Stimulated activated memory B cell treated with anti-CD40 and anti-IgM and Interleukin-4, amounts not matched to agents 10 μg/mL and 1 μg/mL and 100 μg/mL, for 72 hours (primary cell): ENCODE measurements around the gene PKN1.
"Not testable (repeated sequence)": the region's sequence is repeated elsewhere in the genome, so short reads cannot be mapped to it uniquely, and the experiment has no call there.

Source experiments
- ATAC-seq: fragments of 150-1000 bp; cut with Tn5 transposase; 2 replicates; pipeline ENCODE4 v1.10.0; 2021
- H3K27ac Mint-ChIP-seq: one replicate; pipeline ENCODE4 v1.8.0; 2022; ENCODE audit warnings: mild to moderate bottlenecking, mixed read lengths
- H3K27me3 Mint-ChIP-seq: one replicate; pipeline ENCODE4 v1.8.0; 2022; ENCODE audit warnings: mixed read lengths
- H3K36me3 Mint-ChIP-seq: one replicate; pipeline ENCODE4 v1.8.0; 2022; ENCODE audit warnings: mixed read lengths
- H3K4me1 Mint-ChIP-seq: one replicate; pipeline ENCODE4 v1.8.0; 2022; ENCODE audit warnings: mixed read lengths
- H3K4me3 Mint-ChIP-seq: one replicate; pipeline ENCODE4 v1.8.0; 2022; ENCODE audit warnings: mild to moderate bottlenecking, moderate library complexity, mixed read lengths
- H3K9me3 Mint-ChIP-seq: one replicate; pipeline ENCODE4 v1.8.0; 2022; ENCODE audit warnings: mixed read lengths

Gene PKN1

GRCh38 chr19:14434543-14435319, 1.6 kb downstream of the PKN1 start:
- peak overlapping the region; percentile 65 for H3K27ac Mint-ChIP-seq
- H3K27me3 Mint-ChIP-seq = no peaks in the 10 kb centered on the region
- H3K9me3 Mint-ChIP-seq = no peaks in the 10 kb centered on the region
- no peak for ATAC-seq
- H3K4me3 Mint-ChIP-seq = peak overlapping the region; percentile 82
- H3K4me1 Mint-ChIP-seq = peaks cover 52% of the 10 kb centered on the region
- H3K36me3 Mint-ChIP-seq = no peaks in the 10 kb centered on the region

GRCh38 chr19:14435320-14436050, 2.4 kb downstream of the PKN1 start:
- Mint-ChIP-seq H3K9me3 (no peaks in the 10 kb centered on the region), H3K36me3 (no peaks in the 10 kb centered on the region), H3K4me1 (peaks cover 57% of the 10 kb centered on the region), H3K27me3 (no peaks in the 10 kb centered on the region), H3K27ac (peak overlapping the region; percentile 65), H3K4me3 (peak overlapping the region; percentile 34)
- ATAC-seq = no peak

GRCh38 chr19:14437578-14438140, 4.6 kb downstream of the PKN1 start:
- Mint-ChIP-seq H3K27ac (no peak overlapping the region), H3K4me1 (peaks cover 40% of the 10 kb centered on the region), H3K4me3 (no peak overlapping the region), H3K9me3 (no peaks in the 10 kb centered on the region), H3K27me3 (no peaks in the 10 kb centered on the region), H3K36me3 (peaks cover 2% of the 10 kb centered on the region)
- ATAC-seq = no peak

GRCh38 chr19:14439014-14439413, 5.9 kb downstream of the PKN1 start:
- Mint-ChIP-seq H3K27ac (peak overlapping the region; percentile 89), H3K36me3 (peaks cover 11% of the 10 kb centered on the region), H3K27me3 (no peaks in the 10 kb centered on the region), H3K4me1 (peaks cover 40% of the 10 kb centered on the region), H3K9me3 (no peaks in the 10 kb centered on the region), H3K4me3 (peak overlapping the region; percentile 38)
- ATAC-seq = no peak

GRCh38 chr19:14440049-14440448, 6.9 kb downstream of the PKN1 start:
- Mint-ChIP-seq H3K4me3 (peak overlapping the region; percentile 84), H3K36me3 (peaks cover 20% of the 10 kb centered on the region), H3K27me3 (no peaks in the 10 kb centered on the region), H3K27ac (peak overlapping the region; percentile 89), H3K9me3 (no peaks in the 10 kb centered on the region), H3K4me1 (peaks cover 39% of the 10 kb centered on the region)
- ATAC-seq = peak; percentile 98

- peaks cover 34% of the 10 kb centered on the region for H3K4me1 Mint-ChIP-seq
- H3K27me3 Mint-ChIP-seq = no peaks in the 10 kb centered on the region
- H3K36me3 Mint-ChIP-seq = peaks cover 23% of the 10 kb centered on the region
- peak overlapping the region; percentile 89 for H3K27ac Mint-ChIP-seq
- H3K4me3 Mint-ChIP-seq = peak overlapping the region; percentile 4
- no peak for ATAC-seq
- H3K9me3 Mint-ChIP-seq = no peaks in the 10 kb centered on the region
Observed at GRCh38 chr19:14441041-14441938, 8.2 kb downstream of the PKN1 start.

- Mint-ChIP-seq H3K4me3 (no peak overlapping the region), H3K27ac (no peak overlapping the region), H3K36me3 (peaks cover 29% of the 10 kb centered on the region), H3K4me1 (peaks cover 34% of the 10 kb centered on the region), H3K9me3 (no peaks in the 10 kb centered on the region), H3K27me3 (no peaks in the 10 kb centered on the region)
- ATAC-seq = no peak
Observed at GRCh38 chr19:14442891-14443631, 10.0 kb downstream of the PKN1 start.

- H3K36me3 Mint-ChIP-seq = peaks cover 34% of the 10 kb centered on the region
- no peak for ATAC-seq
- no peaks in the 10 kb centered on the region for H3K27me3 Mint-ChIP-seq
- H3K4me3 Mint-ChIP-seq = no peak overlapping the region
- no peaks in the 10 kb centered on the region for H3K9me3 Mint-ChIP-seq
- H3K4me1 Mint-ChIP-seq = peaks cover 34% of the 10 kb centered on the region
- H3K27ac Mint-ChIP-seq = no peak overlapping the region
Observed at GRCh38 chr19:14443632-14444216, 10.6 kb downstream of the PKN1 start.

GRCh38 chr19:14446336-14447036, 13.4 kb downstream of the PKN1 start:
- peaks cover 29% of the 10 kb centered on the region for H3K4me1 Mint-ChIP-seq
- peaks cover 61% of the 10 kb centered on the region for H3K36me3 Mint-ChIP-seq
- H3K27me3 Mint-ChIP-seq = no peaks in the 10 kb centered on the region
- peaks cover 3% of the 10 kb centered on the region for H3K9me3 Mint-ChIP-seq
- no peak for ATAC-seq
- no peak overlapping the region for H3K4me3 Mint-ChIP-seq
- H3K27ac Mint-ChIP-seq = no peak overlapping the region

- no peak overlapping the region for H3K27ac Mint-ChIP-seq
- H3K4me1 Mint-ChIP-seq = peaks cover 26% of the 10 kb centered on the region
- no peak overlapping the region for H3K4me3 Mint-ChIP-seq
- H3K9me3 Mint-ChIP-seq = peaks cover 3% of the 10 kb centered on the region
- H3K27me3 Mint-ChIP-seq = no peaks in the 10 kb centered on the region
- ATAC-seq = no peak
- H3K36me3 Mint-ChIP-seq = peaks cover 66% of the 10 kb centered on the region
Observed at GRCh38 chr19:14449321-14449720, 16.2 kb downstream of the PKN1 start.

- H3K9me3 Mint-ChIP-seq = peaks cover 3% of the 10 kb centered on the region
- ATAC-seq = peak; percentile 82
- H3K27me3 Mint-ChIP-seq = no peaks in the 10 kb centered on the region
- peaks cover 20% of the 10 kb centered on the region for H3K4me1 Mint-ChIP-seq
- H3K36me3 Mint-ChIP-seq = peaks cover 70% of the 10 kb centered on the region
- H3K4me3 Mint-ChIP-seq = no peak overlapping the region
- no peak overlapping the region for H3K27ac Mint-ChIP-seq
Observed at GRCh38 chr19:14450168-14450874, 17.2 kb downstream of the PKN1 start.

GRCh38 chr19:14450876-14451275, 17.8 kb downstream of the PKN1 start:
- H3K27ac Mint-ChIP-seq = peak overlapping the region; percentile 23
- peaks cover 3% of the 10 kb centered on the region for H3K9me3 Mint-ChIP-seq
- no peak overlapping the region for H3K4me3 Mint-ChIP-seq
- peaks cover 74% of the 10 kb centered on the region for H3K36me3 Mint-ChIP-seq
- no peaks in the 10 kb centered on the region for H3K27me3 Mint-ChIP-seq
- no peak for ATAC-seq
- peaks cover 20% of the 10 kb centered on the region for H3K4me1 Mint-ChIP-seq

- not testable (repeated sequence) for H3K9me3 Mint-ChIP-seq, ATAC-seq, H3K27me3 Mint-ChIP-seq, H3K27ac Mint-ChIP-seq, H3K4me3 Mint-ChIP-seq
- H3K4me1 Mint-ChIP-seq = peaks cover 20% of the 10 kb centered on the region
- peaks cover 68% of the 10 kb centered on the region for H3K36me3 Mint-ChIP-seq
Observed at GRCh38 chr19:14452303-14452702, 19.2 kb downstream of the PKN1 start.
